Skeletal muscle cell (primary cell): ENCODE measurements around the gene IGFBP7.
"Not testable (repeated sequence)": the region's sequence is repeated elsewhere in the genome, so short reads cannot be mapped to it uniquely, and the experiment has no call there.

Experiments
- DNase-seq: peaks from one replicate; pipeline ENCODE4 v3.0.0-alpha.2; 2010; ENCODE audit warnings: low read depth
- H3K4me3 ChIP-seq: 2 replicates; pipeline ENCODE4 v1.5.1; 2011; ENCODE audit warnings: low read depth, mild to moderate bottlenecking, control low read depth, low read length, moderate library complexity

Gene IGFBP7

GRCh38 chr4:57078685-57079521 lies 31.3 kb downstream of the IGFBP7 start:
- no peak for DNase-seq
- no peak overlapping the region for H3K4me3 ChIP-seq

DNA sequence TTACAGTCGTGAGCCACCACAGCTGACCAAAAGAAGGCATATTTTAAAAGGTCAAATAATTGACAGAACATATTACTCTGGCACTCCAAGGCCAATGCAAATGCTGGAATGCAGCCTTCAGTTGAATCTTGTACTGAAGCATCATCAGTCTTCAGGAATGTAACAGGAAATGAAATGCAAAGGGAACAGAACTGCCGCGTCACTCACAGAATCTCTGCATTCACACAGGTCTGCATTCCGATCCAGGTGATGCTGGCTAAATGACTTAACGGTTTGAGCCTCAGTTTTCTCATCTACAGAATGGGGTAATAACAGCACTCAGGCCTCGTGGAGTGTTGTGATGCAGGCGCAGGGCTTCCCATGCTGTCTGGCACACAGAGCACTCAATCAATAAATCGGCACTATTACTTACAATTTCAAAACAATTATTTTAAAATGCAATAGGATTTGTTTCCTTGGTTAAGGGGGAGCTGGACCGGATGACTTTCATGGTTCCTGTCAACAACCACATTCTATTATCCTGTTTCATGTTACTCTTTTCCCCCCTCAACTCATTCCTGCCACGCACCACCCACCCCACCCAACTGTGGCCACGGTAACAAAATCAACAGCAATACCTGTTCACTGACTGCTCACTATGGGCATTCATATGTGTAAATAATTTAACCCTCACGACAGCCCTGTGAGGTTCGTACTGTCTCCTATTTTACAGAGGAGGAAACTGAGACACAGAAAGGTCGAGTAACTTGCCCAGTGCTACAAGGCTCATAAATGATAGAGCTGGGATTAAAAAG lies 32.4 kb downstream of the IGFBP7 start:
- no peak for DNase-seq
- no peak overlapping the region for H3K4me3 ChIP-seq

- no peak for DNase-seq
- no peak overlapping the region for H3K4me3 ChIP-seq
These were observed 33.5 kb downstream of the IGFBP7 start for GRCh38 chr4:57076646-57077045.

DNA sequence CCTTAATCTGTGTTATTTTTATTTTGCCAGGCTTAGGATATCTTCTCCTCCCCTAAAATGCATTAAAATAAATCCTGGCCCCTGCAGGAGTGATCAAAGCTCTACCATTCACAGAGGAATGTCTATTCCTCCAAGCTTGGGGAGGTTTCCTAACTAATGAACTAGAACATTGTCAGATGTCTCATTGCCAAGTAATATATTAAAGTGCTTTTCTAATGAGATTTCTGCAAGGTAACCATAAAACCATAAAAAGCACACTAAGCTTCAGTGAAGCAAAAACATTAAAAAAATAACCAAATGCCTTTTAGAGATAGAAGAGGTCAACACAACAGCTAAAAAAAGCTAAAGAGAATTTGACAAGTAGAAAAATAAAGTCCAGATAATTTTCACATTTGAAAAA lies 34.8 kb downstream of the IGFBP7 start:
- no peak for DNase-seq
- no peak overlapping the region for H3K4me3 ChIP-seq

GRCh38 chr4:57074744-57075143 lies 35.4 kb downstream of the IGFBP7 start:
- DNase-seq, result no peak
- H3K4me3 ChIP-seq, result no peak overlapping the region

GRCh38 chr4:57073559-57073958 lies 36.6 kb downstream of the IGFBP7 start:
- no peak overlapping the region for H3K4me3 ChIP-seq
- no peak for DNase-seq

GRCh38 chr4:57071326-57071725 lies 38.9 kb downstream of the IGFBP7 start:
- no peak for DNase-seq
- no peak overlapping the region for H3K4me3 ChIP-seq

DNA sequence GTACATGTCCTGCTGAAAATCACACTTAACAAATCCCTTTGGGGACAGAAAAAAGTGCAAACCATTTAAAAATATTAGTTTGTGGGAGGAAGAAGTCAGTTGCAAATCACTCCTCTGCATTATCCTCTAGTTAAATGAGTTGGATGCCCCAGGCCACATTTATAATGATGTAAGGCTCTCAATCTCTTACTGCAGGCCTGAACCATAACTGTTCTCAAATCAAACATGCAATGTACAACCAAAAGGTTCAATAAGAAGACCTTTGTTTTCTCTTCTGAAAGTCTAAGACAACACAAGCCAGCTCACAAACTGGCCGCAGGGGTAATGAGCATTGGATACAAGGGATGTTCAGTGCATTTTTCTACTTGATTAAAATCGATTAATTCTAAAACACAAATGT lies 39.7 kb downstream of the IGFBP7 start:
- no peak overlapping the region for H3K4me3 ChIP-seq
- no peak for DNase-seq

GRCh38 chr4:57068237-57068981 lies 41.8 kb downstream of the IGFBP7 start:
- no peak overlapping the region for H3K4me3 ChIP-seq
- DNase-seq, result no peak

- no peak overlapping the region for H3K4me3 ChIP-seq
- DNase-seq, result no peak
These were observed 44.3 kb downstream of the IGFBP7 start for GRCh38 chr4:57065730-57066482.

- no peak overlapping the region for H3K4me3 ChIP-seq
- peak; percentile 95 for DNase-seq
These were observed 45.1 kb downstream of the IGFBP7 start for GRCh38 chr4:57064811-57065711.

DNA sequence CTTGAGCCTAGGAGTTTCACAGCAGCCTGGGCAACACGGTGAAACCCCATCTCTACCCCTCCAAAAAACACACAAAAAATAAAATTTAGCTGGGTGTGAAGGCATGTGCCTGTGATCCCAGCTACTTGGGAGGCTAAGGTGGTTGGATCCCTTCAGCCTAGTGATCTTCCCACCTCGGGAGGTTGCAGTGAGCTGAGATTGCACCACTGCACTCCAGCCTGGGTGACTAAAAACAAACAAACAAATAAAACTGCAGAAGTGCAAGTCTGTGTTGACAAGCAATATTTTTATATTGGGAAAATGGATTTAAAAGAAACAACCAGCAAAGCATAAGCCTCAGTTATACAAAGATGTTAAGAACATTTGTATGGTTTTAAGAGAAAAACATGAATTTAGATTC lies 46.1 kb downstream of the IGFBP7 start:
- no peak overlapping the region for H3K4me3 ChIP-seq
- DNase-seq, result no peak

- H3K4me3 ChIP-seq, result no peak overlapping the region
These were observed 46.7 kb downstream of the IGFBP7 start for GRCh38 chr4:57063518-57063917.

GRCh38 chr4:57061395-57061794 lies 48.8 kb downstream of the IGFBP7 start:
- no peak overlapping the region for H3K4me3 ChIP-seq
- DNase-seq, result no peak

More at GRCh38 chr4:57063518-57063917, 46.7 kb downstream of the IGFBP7 start:
- DNase-seq, result no peak

GRCh38 chr4:57060717-57061067 lies 49.5 kb downstream of the IGFBP7 start:
- H3K4me3 ChIP-seq, DNase-seq: not testable (repeated sequence)

- no peak overlapping the region for H3K4me3 ChIP-seq
- no peak for DNase-seq
These were observed 50.1 kb downstream of the IGFBP7 start for GRCh38 chr4:57059890-57060716.

DNA sequence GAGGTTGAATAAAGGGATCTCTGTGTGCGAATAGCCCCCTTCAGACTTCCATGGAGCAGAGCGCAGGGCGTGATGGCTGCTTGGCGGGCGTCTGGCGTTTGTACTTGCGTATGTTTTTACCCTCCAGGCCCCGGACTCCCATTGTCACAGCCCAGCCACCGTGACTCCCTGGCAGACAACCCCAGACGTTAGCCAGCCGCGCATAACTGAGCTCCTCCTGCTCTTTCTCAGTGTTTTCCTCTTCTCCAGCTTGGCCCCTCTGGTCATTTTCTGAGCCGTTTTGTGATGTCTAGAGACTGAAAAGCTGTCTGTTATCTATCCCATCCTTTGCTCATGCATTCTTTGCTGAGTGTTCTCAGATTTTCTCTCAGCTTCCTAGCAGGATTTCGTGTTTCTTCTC lies 54.3 kb downstream of the IGFBP7 start:
- no peak overlapping the region for H3K4me3 ChIP-seq

GRCh38 chr4:57053508-57053907 lies 56.7 kb downstream of the IGFBP7 start:
- H3K4me3 ChIP-seq, result no peak overlapping the region
- no peak for DNase-seq

More for the DNA sequence above, 54.3 kb downstream of the IGFBP7 start:
- DNase-seq, result no peak
